Keratinocyte (primary cell): ENCODE results near the gene SLC26A5. TPM values are rescaled to one million over a fixed set of nuclear protein-coding genes. Genes with fewer than 3 reads are reported as not detected.
"Not testable (repeated sequence)": the region's sequence is repeated elsewhere in the genome, so short reads cannot be mapped to it uniquely, and the experiment has no call there.

ENCODE experiments used
- DNase-seq: peaks from one replicate; pipeline ENCODE4 v3.0.0-alpha.2; 2011; ENCODE audit warnings: low read depth, missing footprints, low spot score
- FAIRE-seq: peaks from 2 replicates; lab custom pipeline; 2011; peaks lifted over from hg19 to GRCh38; lab: Jason Lieb, UNC
- H2AFZ ChIP-seq: 2 replicates; pipeline ENCODE4 v1.6.0; 2012; ENCODE audit warnings: low read length, control low read depth, inconsistent platforms; ENCODE audit not compliant: control insufficient read depth
- H3K27ac ChIP-seq: 2 replicates; pipeline ENCODE4 v1.5.1; 2011; ENCODE audit warnings: low read length; ENCODE audit not compliant: control insufficient read depth, insufficient read depth
- H3K27me3 ChIP-seq: 3 replicates; pipeline ENCODE4 v1.6.0; 2011; ENCODE audit warnings: low read length; ENCODE audit not compliant: control insufficient read depth, insufficient read depth; ENCODE audit errors: extremely low read depth
- H3K36me3 ChIP-seq, 2 experiments: 2 replicates in 1 of 2; 3 replicates in 1 of 2; pipeline ENCODE4 v1.5.1; 2011; ENCODE audit warnings: low read length in 2 of 2, mild to moderate bottlenecking in 1 of 2; ENCODE audit not compliant: control insufficient read depth in 2 of 2, insufficient read depth in 2 of 2; ENCODE audit errors: extremely low read depth in 1 of 2
- H3K4me1 ChIP-seq: 3 replicates; pipeline ENCODE4 v1.5.1; 2011; ENCODE audit warnings: low read length; ENCODE audit not compliant: control insufficient read depth, insufficient read depth; ENCODE audit errors: extremely low read depth
- H3K4me2 ChIP-seq: 3 replicates; pipeline ENCODE4 v1.6.0; 2011; ENCODE audit warnings: low read depth, low read length; ENCODE audit not compliant: control insufficient read depth, insufficient read depth; ENCODE audit errors: extremely low read depth
- H3K4me3 ChIP-seq, 3 experiments: fragments of 200-600 bp in 1 of 3; sonication (generic) in 1 of 3; 2 replicates in 2 of 3; 3 replicates in 1 of 3; pipeline ENCODE4 v1.5.1; 2011 to 2016; ENCODE audit warnings: low read length in 3 of 3, mild to moderate bottlenecking in 3 of 3, control low read depth in 2 of 3, inconsistent platforms in 1 of 3, low read depth in 1 of 3, mixed read lengths in 1 of 3, mixed run types in 1 of 3, moderate library complexity in 1 of 3; ENCODE audit not compliant: control insufficient read depth in 2 of 3, insufficient read depth in 2 of 3; ENCODE audit errors: extremely low read depth in 1 of 3
- H3K79me2 ChIP-seq: 2 replicates; pipeline ENCODE4 v1.6.0; 2012; ENCODE audit warnings: low read length; ENCODE audit not compliant: control insufficient read depth, insufficient read depth
- H3K9ac ChIP-seq: 3 replicates; pipeline ENCODE4 v1.6.0; 2011; ENCODE audit warnings: low read length; ENCODE audit not compliant: control insufficient read depth, insufficient read depth; ENCODE audit errors: extremely low read depth
- H3K9me1 ChIP-seq: 3 replicates; pipeline ENCODE4 v1.6.0; 2011; ENCODE audit warnings: low read length; ENCODE audit not compliant: control insufficient read depth, insufficient read depth; ENCODE audit errors: extremely low read depth
- H3K9me3 ChIP-seq: 2 replicates; pipeline ENCODE4 v1.5.1; 2012; ENCODE audit warnings: low read depth, low read length; ENCODE audit not compliant: control insufficient read depth
- H4K20me1 ChIP-seq: 3 replicates; pipeline ENCODE4 v1.6.0; 2011; ENCODE audit warnings: low read length; ENCODE audit not compliant: control insufficient read depth, insufficient read depth; ENCODE audit errors: extremely low read depth
- EZH2 ChIP-seq: IDR thresholded peaks from one replicate; pipeline ENCODE4 v1.6.1; 2012; ENCODE audit warnings: inconsistent platforms, mild to moderate bottlenecking, low read length, moderate library complexity
- dilution Hi-C: fragments of 300-500 bp; cut with MboI; formaldehyde crosslinking; loops from one replicate; pipeline ENCODE4 v1.7.0; 2020; ENCODE audit warnings: low sequenced_read_pairs; ENCODE audit not compliant: extremely low pct_ligation_motif_present
- polyA plus RNA-seq, 5 experiments: library from polyadenylated mRNA; depleted of rRNA in 3 of 5; stranded (reverse) in 3 of 5; stranded (forward) in 1 of 5; unstranded in 1 of 5; fragments of >200 nt; gene quantifications; 1 replicate in 1 of 5; 2 replicates in 3 of 5; 3 replicates in 1 of 5; pipeline versions ENCODE4 v1.2.1 to v1.2.3, GENCODE V29; 2011 to 2012; ENCODE audit warnings: missing spikeins in 2 of 5, low read depth in 1 of 5, low replicate concordance in 1 of 5
- TF ChIP-seq, protein P1 (sequence below), 3 experiments: IDR thresholded peaks in 1 of 3; conservative IDR thresholded peaks in 1 of 3; optimal IDR thresholded peaks in 1 of 3; 2 replicates in 2 of 3; 3 replicates in 1 of 3; pipeline versions ENCODE3 to v1.5.1; 2011; ENCODE audit warnings: low read length in 3 of 3, mild to moderate bottlenecking in 3 of 3, moderate library complexity in 2 of 3, control low read depth in 1 of 3, inconsistent platforms in 1 of 3; ENCODE audit not compliant: insufficient read depth in 2 of 3; ENCODE audit errors: extremely low read depth in 1 of 3

SLC26A5 gene
- polyA plus RNA-seq, 1 donor (not counting 4 experiments of a cell fraction or from before 2014, with no cell fraction given): not detected

GRCh38 chr7:103413407-103413806, 32.6 kb downstream of the SLC26A5 start:
- H3K27me3 ChIP-seq: no peaks in the 10 kb centered on the region
- no peak overlapping the region for H3K4me3 ChIP-seq
- no peak overlapping the region for H3K27ac ChIP-seq
- no peaks in the 10 kb centered on the region for H3K79me2 ChIP-seq
- no peaks in the 10 kb centered on the region for H3K36me3 ChIP-seq
- no peak overlapping the region for H2AFZ ChIP-seq
- dilution Hi-C loops: no loop called here
- TF ChIP-seq, protein P1, sequence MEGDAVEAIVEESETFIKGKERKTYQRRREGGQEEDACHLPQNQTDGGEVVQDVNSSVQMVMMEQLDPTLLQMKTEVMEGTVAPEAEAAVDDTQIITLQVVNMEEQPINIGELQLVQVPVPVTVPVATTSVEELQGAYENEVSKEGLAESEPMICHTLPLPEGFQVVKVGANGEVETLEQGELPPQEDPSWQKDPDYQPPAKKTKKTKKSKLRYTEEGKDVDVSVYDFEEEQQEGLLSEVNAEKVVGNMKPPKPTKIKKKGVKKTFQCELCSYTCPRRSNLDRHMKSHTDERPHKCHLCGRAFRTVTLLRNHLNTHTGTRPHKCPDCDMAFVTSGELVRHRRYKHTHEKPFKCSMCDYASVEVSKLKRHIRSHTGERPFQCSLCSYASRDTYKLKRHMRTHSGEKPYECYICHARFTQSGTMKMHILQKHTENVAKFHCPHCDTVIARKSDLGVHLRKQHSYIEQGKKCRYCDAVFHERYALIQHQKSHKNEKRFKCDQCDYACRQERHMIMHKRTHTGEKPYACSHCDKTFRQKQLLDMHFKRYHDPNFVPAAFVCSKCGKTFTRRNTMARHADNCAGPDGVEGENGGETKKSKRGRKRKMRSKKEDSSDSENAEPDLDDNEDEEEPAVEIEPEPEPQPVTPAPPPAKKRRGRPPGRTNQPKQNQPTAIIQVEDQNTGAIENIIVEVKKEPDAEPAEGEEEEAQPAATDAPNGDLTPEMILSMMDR (optimal IDR thresholded peaks at IDR 0.05 in 1 of 3, IDR thresholded peaks at IDR 0.05 in 1 of 3, conservative IDR thresholded peaks at IDR 0.05 in 1 of 3; ENCODE audit: extremely low read depth in 1 of 3, insufficient read depth in 2 of 3, low read length in 3 of 3): no peak
- TF ChIP-seq EZH2: no peak
- FAIRE-seq: no peak
- no peaks in the 10 kb centered on the region for H3K9me1 ChIP-seq
- no peak overlapping the region for H3K9ac ChIP-seq
- H4K20me1 ChIP-seq: no peaks in the 10 kb centered on the region
- no peak overlapping the region for H3K4me2 ChIP-seq
- no peaks in the 10 kb centered on the region for H3K9me3 ChIP-seq
- H3K4me1 ChIP-seq: no peaks in the 10 kb centered on the region
- DNase-seq: no peak

DNA sequence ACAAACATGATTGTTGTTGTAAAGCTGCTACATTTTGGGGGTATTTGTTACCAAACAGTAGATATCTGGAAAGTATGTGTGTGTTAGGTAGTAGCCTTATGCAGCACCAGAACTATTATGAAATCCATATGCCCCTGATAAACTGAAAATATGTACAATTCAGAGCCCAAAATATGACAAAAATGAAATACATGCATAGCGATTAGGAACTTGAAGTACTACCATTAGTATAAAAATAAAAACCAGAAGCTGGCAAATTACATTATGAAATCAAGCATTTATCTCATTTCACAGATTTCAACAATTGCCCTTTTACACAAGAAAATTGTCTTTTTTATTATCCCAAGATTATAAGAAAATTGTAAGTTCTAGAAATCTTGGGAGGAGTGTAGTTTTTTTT, 33.9 kb downstream of the SLC26A5 start:
- DNase-seq (no peak), FAIRE-seq (no peak)
- Histone ChIP-seq H3K79me2 (no peaks in the 10 kb centered on the region), H3K27ac (no peak overlapping the region), H4K20me1 (no peaks in the 10 kb centered on the region), H3K27me3 (no peaks in the 10 kb centered on the region), H3K9me3 (no peaks in the 10 kb centered on the region), H3K9ac (no peak overlapping the region), H3K9me1 (no peaks in the 10 kb centered on the region), H3K4me2 (no peak overlapping the region), H3K36me3 (no peaks in the 10 kb centered on the region), H2AFZ (no peak overlapping the region), H3K4me1 (no peaks in the 10 kb centered on the region), H3K4me3 (no peak overlapping the region)
- dilution Hi-C loops: no loop called here
- no peak for TF ChIP-seq EZH2
- TF ChIP-seq, protein P1 (optimal IDR thresholded peaks at IDR 0.05 in 1 of 3, IDR thresholded peaks at IDR 0.05 in 1 of 3, conservative IDR thresholded peaks at IDR 0.05 in 1 of 3; ENCODE audit: extremely low read depth in 1 of 3, insufficient read depth in 2 of 3, low read length in 3 of 3): no peak

DNA sequence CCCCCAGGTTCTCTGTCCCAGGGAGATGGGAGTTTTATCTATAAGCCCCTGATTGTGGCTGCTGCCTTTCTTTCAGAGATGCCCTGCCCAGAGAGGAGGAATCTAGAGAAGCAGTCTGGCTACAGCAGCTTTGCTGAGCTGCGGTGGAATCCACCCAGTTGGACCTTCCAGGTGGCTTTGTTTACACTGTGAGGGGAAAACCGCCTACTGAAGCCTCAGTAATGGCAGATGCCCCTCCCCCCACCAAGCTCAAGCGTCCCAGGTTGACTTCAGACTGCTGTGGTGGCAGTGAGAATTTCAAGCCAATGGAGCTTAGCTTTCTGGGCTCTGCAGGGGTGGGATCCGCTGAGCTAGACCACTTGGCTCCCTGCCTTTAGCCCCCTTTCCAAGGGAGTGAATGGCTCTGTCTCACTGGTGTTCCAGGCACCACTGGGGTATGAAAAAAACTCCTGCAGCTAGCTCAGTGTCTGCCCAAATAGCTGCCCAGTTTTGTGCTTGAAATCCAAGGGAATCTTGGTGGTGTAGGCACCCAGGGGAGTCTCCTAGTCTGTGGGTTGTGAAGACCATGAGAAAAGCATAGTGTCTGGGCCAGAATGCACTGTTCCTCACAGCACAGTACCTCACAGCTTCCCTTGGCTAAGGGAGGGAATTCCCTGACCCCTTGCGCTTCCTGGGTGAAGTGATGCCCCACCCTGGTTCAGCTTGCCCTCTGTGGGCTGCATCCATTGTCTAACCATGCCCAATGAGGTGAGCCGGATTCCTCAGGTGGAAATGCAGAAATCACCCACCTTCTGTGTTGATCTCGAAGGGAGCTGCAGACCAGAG, 40.0 kb downstream of the SLC26A5 start:
- H2AFZ ChIP-seq, H3K9me3 ChIP-seq, H3K27ac ChIP-seq, H4K20me1 ChIP-seq, H3K36me3 ChIP-seq, H3K27me3 ChIP-seq, dilution Hi-C loops, H3K4me2 ChIP-seq, H3K9me1 ChIP-seq, H3K79me2 ChIP-seq, H3K9ac ChIP-seq, FAIRE-seq, H3K4me1 ChIP-seq, H3K4me3 ChIP-seq, DNase-seq: not testable (repeated sequence)

- H3K9ac ChIP-seq, H3K9me3 ChIP-seq, H4K20me1 ChIP-seq, H3K36me3 ChIP-seq, H3K4me2 ChIP-seq, FAIRE-seq, dilution Hi-C loops, H3K27me3 ChIP-seq, H3K4me1 ChIP-seq, H3K4me3 ChIP-seq, H3K9me1 ChIP-seq, H3K27ac ChIP-seq, H3K79me2 ChIP-seq, DNase-seq, H2AFZ ChIP-seq: not testable (repeated sequence)
Measured at GRCh38 chr7:103399687-103400086, 46.3 kb downstream of the SLC26A5 start.
